HTR-8/SVneo (cell line): ENCODE results near the gene TAS1R1.
A peak's percentile ranks its signal among the peaks of the same experiment; 100 is the strongest.

Experiments used
- DNase-seq: peaks from one replicate; pipeline ENCODE4 v3.0.0; 2011; ENCODE audit warnings: low spot score, mixed read lengths; ENCODE audit not compliant: insufficient read length
- FAIRE-seq: peaks from 2 replicates; lab custom pipeline; 2011; peaks lifted over from hg19 to GRCh38; lab: Jason Lieb, UNC

Gene TAS1R1

GRCh38 chr1:6554907-6555778 lies at the start of gene TAS1R1:
Gene TAS1R1, plus strand, starts transcription at chr1:6555307. Its CDS starts 67 bp downstream, at chr1:6555374.
- FAIRE-seq (peak; percentile 60), DNase-seq (no peak)

- no peak for DNase-seq
- no peak for FAIRE-seq
Measured at GRCh38 chr1:6505367-6506209, 49.5 kb upstream of the TAS1R1 start.

- FAIRE-seq (no peak), DNase-seq (no peak)
Measured at GRCh38 chr1:6506210-6507036, 48.7 kb upstream of the TAS1R1 start.

- DNase-seq: no peak
- FAIRE-seq: no peak
Measured at GRCh38 chr1:6507037-6507428, 48.1 kb upstream of the TAS1R1 start.

GRCh38 chr1:6507461-6507911 lies 47.6 kb upstream of the TAS1R1 start:
- no peak for FAIRE-seq
- DNase-seq: no peak

GRCh38 chr1:6508154-6508815 lies 46.8 kb upstream of the TAS1R1 start:
- DNase-seq (no peak), FAIRE-seq (no peak)

- FAIRE-seq: no peak
- DNase-seq: no peak
Measured at GRCh38 chr1:6508816-6509189, 46.3 kb upstream of the TAS1R1 start.

- no peak for DNase-seq
- no peak for FAIRE-seq
Measured at GRCh38 chr1:6509220-6509918, 45.7 kb upstream of the TAS1R1 start.

GRCh38 chr1:6509919-6510291 lies 45.2 kb upstream of the TAS1R1 start:
- FAIRE-seq: no peak

GRCh38 chr1:6510493-6510892 lies 44.6 kb upstream of the TAS1R1 start:
- no peak for FAIRE-seq

More at GRCh38 chr1:6509919-6510291, 45.2 kb upstream of the TAS1R1 start:
- DNase-seq: no peak

GRCh38 chr1:6511056-6511455 lies 44.1 kb upstream of the TAS1R1 start:
- DNase-seq (no peak), FAIRE-seq (no peak)

More at GRCh38 chr1:6510493-6510892, 44.6 kb upstream of the TAS1R1 start:
- DNase-seq: no peak

GRCh38 chr1:6511561-6512244 lies 43.4 kb upstream of the TAS1R1 start:
- DNase-seq (no peak), FAIRE-seq (peak; percentile 28)

- FAIRE-seq (no peak), DNase-seq (no peak)
Measured at GRCh38 chr1:6512245-6512907, 42.7 kb upstream of the TAS1R1 start.

- FAIRE-seq: no peak
Measured at GRCh38 chr1:6512908-6513280, 42.2 kb upstream of the TAS1R1 start.

GRCh38 chr1:6513320-6513801 lies 41.7 kb upstream of the TAS1R1 start:
- FAIRE-seq: no peak
- DNase-seq: no peak

More at GRCh38 chr1:6512908-6513280, 42.2 kb upstream of the TAS1R1 start:
- no peak for DNase-seq

GRCh38 chr1:6515771-6516170 lies 39.3 kb upstream of the TAS1R1 start:
- FAIRE-seq: no peak
- peak; percentile 32 for DNase-seq

- peak; percentile 13 for FAIRE-seq
- DNase-seq: peak; percentile 41
Measured at GRCh38 chr1:6517435-6517851, 37.7 kb upstream of the TAS1R1 start.

GRCh38 chr1:6519491-6519934 lies 35.6 kb upstream of the TAS1R1 start:
- no peak for FAIRE-seq
- DNase-seq: no peak
